ENCODE results near the gene FAM240A. TPM values are rescaled to one million over a fixed set of nuclear protein-coding genes. Genes with fewer than 3 reads are reported as not detected.

FAM240A gene
- total RNA-seq, 4 donors from 2014 or later: not detected

DNA sequence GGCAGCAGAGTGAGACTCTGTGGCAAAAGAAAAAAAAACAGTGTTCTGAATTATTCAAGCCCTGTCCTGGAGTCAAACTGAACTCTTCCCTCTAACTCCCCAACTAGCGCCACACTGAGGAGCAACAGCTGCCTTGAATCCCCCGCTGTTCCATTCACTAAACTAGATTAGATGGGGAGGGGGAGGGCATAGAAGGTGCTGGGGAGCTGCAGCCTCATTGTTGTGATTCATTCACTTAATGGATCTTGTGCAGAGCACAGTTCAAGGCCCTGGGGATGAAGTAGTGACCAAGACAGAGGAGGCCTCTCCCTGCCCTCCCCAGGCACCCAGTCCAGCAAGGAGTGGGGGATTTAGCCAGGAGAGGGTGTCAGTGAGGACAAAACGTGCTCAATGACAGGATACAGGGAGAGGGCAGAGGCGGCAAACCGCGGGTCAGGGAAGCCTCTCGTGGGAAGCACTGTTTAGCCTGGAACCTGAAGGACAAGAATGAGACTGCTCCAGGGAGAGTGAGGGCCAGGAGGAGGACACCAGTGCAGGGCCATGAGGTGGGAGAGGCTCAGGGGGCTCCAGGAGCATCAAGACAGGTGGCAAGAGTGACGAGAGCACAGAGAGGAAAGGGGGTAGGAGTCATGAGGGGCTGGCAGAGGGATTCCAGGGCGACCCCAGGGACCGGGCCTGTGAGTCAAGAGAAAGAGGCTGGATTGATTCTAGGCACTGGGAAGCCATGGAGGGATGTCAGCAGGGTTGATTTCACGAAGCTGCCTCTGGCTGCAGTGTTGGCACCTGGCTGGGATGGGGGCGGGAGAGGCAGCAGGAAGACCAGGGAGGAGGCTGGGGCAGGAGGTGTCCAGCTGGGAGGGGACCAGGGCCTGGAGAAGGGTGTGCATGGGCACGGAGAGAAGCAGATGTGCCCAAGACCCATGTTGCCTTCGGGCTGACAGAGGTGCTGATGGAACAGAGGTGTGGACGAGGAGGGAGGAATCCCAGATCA lies 49.7 kb downstream of the FAM240A start:
- Histone ChIP-seq H3K4me3 (no peak overlapping the region), H3K27ac (no peak overlapping the region), H3K27me3 (no peaks in the 10 kb centered on the region), H3K36me3 (no peaks in the 10 kb centered on the region), H3K4me1 (peaks cover 0 to 9% (median 2%) of the 10 kb centered on the region in 4 donors), H3K9me3 (no peaks in the 10 kb centered on the region)
- no peak for TF ChIP-seq POLR2A (IDR thresholded peaks at IDR 0.05)
- TF ChIP-seq POLR2AphosphoS5 (IDR thresholded peaks at IDR 0.05): no peak
- no peak for TF ChIP-seq EP300 (IDR thresholded peaks at IDR 0.05; ENCODE audit: low read depth)
- TF ChIP-seq, protein P1, sequence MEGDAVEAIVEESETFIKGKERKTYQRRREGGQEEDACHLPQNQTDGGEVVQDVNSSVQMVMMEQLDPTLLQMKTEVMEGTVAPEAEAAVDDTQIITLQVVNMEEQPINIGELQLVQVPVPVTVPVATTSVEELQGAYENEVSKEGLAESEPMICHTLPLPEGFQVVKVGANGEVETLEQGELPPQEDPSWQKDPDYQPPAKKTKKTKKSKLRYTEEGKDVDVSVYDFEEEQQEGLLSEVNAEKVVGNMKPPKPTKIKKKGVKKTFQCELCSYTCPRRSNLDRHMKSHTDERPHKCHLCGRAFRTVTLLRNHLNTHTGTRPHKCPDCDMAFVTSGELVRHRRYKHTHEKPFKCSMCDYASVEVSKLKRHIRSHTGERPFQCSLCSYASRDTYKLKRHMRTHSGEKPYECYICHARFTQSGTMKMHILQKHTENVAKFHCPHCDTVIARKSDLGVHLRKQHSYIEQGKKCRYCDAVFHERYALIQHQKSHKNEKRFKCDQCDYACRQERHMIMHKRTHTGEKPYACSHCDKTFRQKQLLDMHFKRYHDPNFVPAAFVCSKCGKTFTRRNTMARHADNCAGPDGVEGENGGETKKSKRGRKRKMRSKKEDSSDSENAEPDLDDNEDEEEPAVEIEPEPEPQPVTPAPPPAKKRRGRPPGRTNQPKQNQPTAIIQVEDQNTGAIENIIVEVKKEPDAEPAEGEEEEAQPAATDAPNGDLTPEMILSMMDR (IDR thresholded peaks at IDR 0.05): no peak
- peak; percentile 3 for DNase-seq
- intact Hi-C loops (cut with DNase I; ENCODE audit: low total_unique reads) (no loop called here), in situ Hi-C loops (cut with MboI; ENCODE audit: low pct_ligation_motif_present in 1 of 4, low pct_unique_long_range_greater_than_20kb in 1 of 4, low sequenced_read_pairs in 3 of 4) (no loop called here)
- WGBS, 2 donors (ENCODE audit: low coverage in 1 of 2): 84 to 88% methylated on average over 3 to 15 of the region's 15 CpGs

DNA sequence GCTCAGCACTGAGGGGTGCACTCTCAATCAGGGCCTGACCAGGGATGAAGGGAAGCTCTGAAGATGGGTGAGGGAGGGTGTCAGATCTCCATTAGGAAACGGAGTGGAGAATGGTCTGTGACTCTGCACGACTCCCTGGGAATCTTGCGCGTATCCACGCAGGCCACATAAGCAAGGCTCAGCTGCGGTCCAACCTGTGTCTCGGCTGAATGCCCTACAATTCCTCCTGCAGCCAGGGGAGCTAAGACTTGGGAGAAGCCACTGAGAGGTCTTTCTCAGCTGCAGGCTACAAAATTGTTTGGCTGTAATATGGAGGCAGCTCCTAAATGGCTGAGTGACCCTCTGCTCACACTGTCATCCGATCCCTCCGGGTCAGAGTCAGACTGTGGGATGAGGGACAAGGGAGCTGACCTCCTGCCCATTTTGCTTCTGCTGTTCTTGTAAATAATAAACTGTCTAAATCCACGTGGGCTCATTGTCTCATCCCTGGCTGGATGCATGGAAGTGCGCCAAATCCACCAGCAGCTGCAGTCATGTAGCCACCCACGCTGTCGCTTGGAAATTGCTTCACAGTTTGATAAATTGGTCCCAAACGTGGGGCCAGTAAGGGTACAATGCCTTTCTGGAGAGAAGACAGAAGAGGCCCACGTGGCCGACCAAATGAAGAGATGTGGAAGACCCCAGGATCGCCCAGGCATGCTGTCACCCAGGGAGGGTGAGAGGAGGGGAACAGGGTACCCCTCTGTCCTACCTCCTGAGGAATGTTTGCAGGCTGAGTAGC lies 50.6 kb downstream of the FAM240A start:
- Histone ChIP-seq H3K9me3 (no peaks in the 10 kb centered on the region), H3K4me1 (peaks cover 0 to 9% (median 2%) of the 10 kb centered on the region in 4 donors), H3K4me3 (no peak overlapping the region), H3K36me3 (no peaks in the 10 kb centered on the region), H3K27me3 (no peaks in the 10 kb centered on the region), H3K27ac (no peak overlapping the region)
- DNase-seq: peak; percentile 18
- TF ChIP-seq POLR2A (IDR thresholded peaks at IDR 0.05) (no peak), POLR2AphosphoS5 (IDR thresholded peaks at IDR 0.05) (no peak), EP300 (IDR thresholded peaks at IDR 0.05; ENCODE audit: low read depth) (no peak)
- intact Hi-C loops (cut with DNase I; ENCODE audit: low total_unique reads) (no loop called here), in situ Hi-C loops (cut with MboI; ENCODE audit: low pct_ligation_motif_present in 1 of 4, low pct_unique_long_range_greater_than_20kb in 1 of 4, low sequenced_read_pairs in 3 of 4) (no loop called here)
- 60 to 69% methylated on average over 1 to 17 of the region's 17 CpGs for WGBS, 2 donors (ENCODE audit: low coverage in 1 of 2)

DNA sequence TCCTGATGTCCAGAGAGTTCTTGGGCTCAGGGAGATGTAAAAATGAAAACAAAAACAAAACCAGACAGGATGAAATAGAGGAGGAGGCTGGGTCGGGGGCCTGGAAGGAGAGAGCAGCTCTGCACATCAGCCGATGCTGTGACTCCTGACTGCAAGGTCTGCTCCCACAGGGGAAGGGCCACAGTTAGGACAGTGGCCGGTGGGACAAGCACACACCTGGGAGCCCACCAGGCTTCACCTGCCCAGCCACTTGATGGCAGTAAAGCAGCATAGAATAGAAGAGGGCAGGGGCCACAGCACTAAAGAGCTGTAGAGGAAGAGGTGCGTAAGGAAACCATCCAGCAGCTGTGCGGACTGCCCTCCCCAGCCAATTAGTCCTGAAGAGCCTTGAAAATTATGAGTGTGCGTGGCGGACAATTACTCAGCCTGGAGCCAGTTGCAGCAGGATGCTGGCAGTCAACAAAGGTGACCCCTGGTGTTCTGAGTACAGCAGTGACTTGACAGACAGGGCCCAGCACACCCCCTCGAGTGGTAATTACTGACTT lies 51.3 kb downstream of the FAM240A start:
- peak; percentile 6 for DNase-seq
- in situ Hi-C loops (cut with MboI; ENCODE audit: low pct_ligation_motif_present in 1 of 4, low pct_unique_long_range_greater_than_20kb in 1 of 4, low sequenced_read_pairs in 3 of 4): no loop called here

DNA sequence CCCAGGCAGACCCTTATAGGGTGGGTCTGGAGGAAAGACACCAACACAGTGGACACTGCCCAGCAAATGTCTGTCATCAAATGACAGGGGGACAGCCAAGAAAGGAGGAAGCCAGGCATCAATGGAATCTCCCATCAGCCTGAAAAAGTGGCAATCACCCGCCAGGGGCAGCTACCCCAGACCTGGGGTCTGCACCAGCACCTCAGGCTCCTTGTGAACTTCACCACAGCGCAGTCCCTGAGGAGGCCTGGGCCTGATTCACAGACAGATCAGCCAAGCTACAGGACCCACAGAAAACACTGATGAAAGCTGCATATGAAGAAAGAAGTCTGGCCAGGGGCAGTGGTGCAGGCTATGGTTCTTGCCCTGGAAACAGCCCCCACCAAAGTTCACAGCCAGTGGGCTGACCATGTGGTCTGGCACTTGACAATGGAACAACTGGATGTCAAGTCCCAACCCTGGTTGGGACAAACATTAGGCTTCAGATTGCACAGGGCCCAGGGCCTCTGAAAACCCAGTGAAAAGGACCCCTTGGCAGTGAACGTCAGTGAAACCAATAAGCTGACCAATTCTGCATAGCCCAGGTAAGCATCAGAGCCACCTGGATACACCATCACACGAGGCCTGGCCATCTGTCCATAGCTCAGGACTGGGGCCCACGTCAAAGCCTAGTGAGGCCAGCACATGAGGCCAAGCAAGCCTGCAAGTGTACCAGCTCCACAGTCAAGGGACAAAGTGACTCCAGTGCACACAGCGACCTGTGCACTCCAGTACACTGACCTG lies 52.1 kb downstream of the FAM240A start:
- no peaks in the 10 kb centered on the region for H3K36me3 ChIP-seq
- H3K27ac ChIP-seq: no peak overlapping the region
- no peaks in the 10 kb centered on the region for H3K27me3 ChIP-seq
- no peak overlapping the region for H3K4me3 ChIP-seq
- intact Hi-C loops (cut with DNase I; ENCODE audit: low total_unique reads) (no loop called here), in situ Hi-C loops (cut with MboI; ENCODE audit: low pct_ligation_motif_present in 1 of 4, low pct_unique_long_range_greater_than_20kb in 1 of 4, low sequenced_read_pairs in 3 of 4) (no loop called here)
- H3K4me1 ChIP-seq: peaks cover 0 to 9% (median 2%) of the 10 kb centered on the region in 4 donors
- WGBS, 2 donors (ENCODE audit: low coverage in 1 of 2): 58 to 77% methylated on average over 3 to 6 of the region's 6 CpGs
- DNase-seq: no peak
- no peaks in the 10 kb centered on the region for H3K9me3 ChIP-seq
- TF ChIP-seq, protein P1 (IDR thresholded peaks at IDR 0.05): no peak
- TF ChIP-seq EP300 (IDR thresholded peaks at IDR 0.05; ENCODE audit: low read depth) (no peak), POLR2A (IDR thresholded peaks at IDR 0.05) (no peak), POLR2AphosphoS5 (IDR thresholded peaks at IDR 0.05) (no peak)

More for the DNA sequence above, 51.3 kb downstream of the FAM240A start:
- WGBS, 2 donors (ENCODE audit: low coverage in 1 of 2): 59% methylated on average over 8 of the region's 8 CpGs; no CpG with 5 or more reads in 1 of the 2 donors
- Histone ChIP-seq H3K4me3 (no peak overlapping the region), H3K27ac (no peak overlapping the region), H3K36me3 (no peaks in the 10 kb centered on the region), H3K4me1 (peaks cover 0 to 9% (median 2%) of the 10 kb centered on the region in 4 donors), H3K9me3 (no peaks in the 10 kb centered on the region), H3K27me3 (no peaks in the 10 kb centered on the region)
- intact Hi-C loops (cut with DNase I; ENCODE audit: low total_unique reads): no loop called here
- no peak for TF ChIP-seq EP300 (IDR thresholded peaks at IDR 0.05; ENCODE audit: low read depth)
- TF ChIP-seq, protein P1 (IDR thresholded peaks at IDR 0.05): peak in 2 of 5 experiments; percentile 12 to 26

Data from transverse colon (tissue), 4 donors.